ENCODE results near the gene HBM.

DNA sequence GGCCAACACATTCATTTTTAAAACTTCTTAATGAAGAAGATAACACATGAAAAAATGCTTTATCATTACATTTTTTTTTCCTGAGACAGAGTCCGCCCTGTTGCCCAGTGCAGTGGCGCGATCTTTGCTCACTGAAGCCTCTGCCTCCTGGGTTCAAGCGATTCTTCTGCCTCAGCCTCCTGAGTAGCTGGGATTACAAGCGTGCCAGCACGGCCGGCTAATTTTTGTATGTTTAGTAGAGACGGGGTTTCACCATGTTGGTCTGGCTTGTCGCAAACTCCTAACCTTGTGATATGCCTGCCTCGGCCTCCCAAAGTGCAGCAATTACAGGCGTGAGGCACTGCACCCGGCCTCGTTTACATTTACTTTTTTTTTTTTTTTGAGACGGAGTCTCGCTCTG is 27.7 kb downstream of the HBM start:
- TF ChIP-seq POLR2A (IDR thresholded peaks at IDR 0.05) (no peak), POLR2AphosphoS5 (IDR thresholded peaks at IDR 0.05) (no peak)
- TF ChIP-seq, protein P1, sequence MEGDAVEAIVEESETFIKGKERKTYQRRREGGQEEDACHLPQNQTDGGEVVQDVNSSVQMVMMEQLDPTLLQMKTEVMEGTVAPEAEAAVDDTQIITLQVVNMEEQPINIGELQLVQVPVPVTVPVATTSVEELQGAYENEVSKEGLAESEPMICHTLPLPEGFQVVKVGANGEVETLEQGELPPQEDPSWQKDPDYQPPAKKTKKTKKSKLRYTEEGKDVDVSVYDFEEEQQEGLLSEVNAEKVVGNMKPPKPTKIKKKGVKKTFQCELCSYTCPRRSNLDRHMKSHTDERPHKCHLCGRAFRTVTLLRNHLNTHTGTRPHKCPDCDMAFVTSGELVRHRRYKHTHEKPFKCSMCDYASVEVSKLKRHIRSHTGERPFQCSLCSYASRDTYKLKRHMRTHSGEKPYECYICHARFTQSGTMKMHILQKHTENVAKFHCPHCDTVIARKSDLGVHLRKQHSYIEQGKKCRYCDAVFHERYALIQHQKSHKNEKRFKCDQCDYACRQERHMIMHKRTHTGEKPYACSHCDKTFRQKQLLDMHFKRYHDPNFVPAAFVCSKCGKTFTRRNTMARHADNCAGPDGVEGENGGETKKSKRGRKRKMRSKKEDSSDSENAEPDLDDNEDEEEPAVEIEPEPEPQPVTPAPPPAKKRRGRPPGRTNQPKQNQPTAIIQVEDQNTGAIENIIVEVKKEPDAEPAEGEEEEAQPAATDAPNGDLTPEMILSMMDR (IDR thresholded peaks at IDR 0.05), result no peak
